Heart left ventricle (tissue), 16 donors: ENCODE measurements around the gene PRDM5. TPM values are rescaled to one million over a fixed set of nuclear protein-coding genes. Genes with fewer than 3 reads are reported as not detected.

Source experiments
- ATAC-seq, 4 donors: fragments of 200-7000 bp; cut with Tn5 transposase; one replicate each; pipeline ENCODE4 v1.9.1; 2020 to 2022; ENCODE audit warnings: moderate library complexity in 4 of 4, mild to moderate bottlenecking in 3 of 4, moderate number of reproducible peaks in 1 of 4
- DNase-seq, 5 donors: peaks; one replicate each; pipeline ENCODE4 v3.0.0-alpha.2; 2020
- H3K27ac ChIP-seq, 12 donors: fragments of 200-600 bp; sonication (generic) in 4 of 12; one replicate each; pipeline versions ENCODE4 v1.5.0 to v1.8.0; 2016 to 2022; ENCODE audit warnings: mild to moderate bottlenecking in 2 of 12
- H3K27me3 ChIP-seq, 9 donors: fragments of 200-600 bp; sonication (generic) in 2 of 9; one replicate each; pipeline versions ENCODE4 v1.5.1 to v1.8.0; 2016 to 2022; ENCODE audit warnings: mild to moderate bottlenecking in 3 of 9
- H3K36me3 ChIP-seq, 9 donors: fragments of 200-600 bp; sonication (generic) in 2 of 9; one replicate each; pipeline versions ENCODE4 v1.5.0 to v1.8.0; 2018 to 2022; ENCODE audit warnings: mild to moderate bottlenecking in 2 of 9
- H3K4me1 ChIP-seq, 12 donors: fragments of 200-600 bp; sonication (generic) in 4 of 12; one replicate each; pipeline versions ENCODE4 v1.5.0 to v1.8.0; 2016 to 2022; ENCODE audit warnings: mild to moderate bottlenecking in 3 of 12
- H3K4me3 ChIP-seq, 12 donors: fragments of 200-600 bp; sonication (generic) in 4 of 12; one replicate each; pipeline versions ENCODE4 v1.5.0 to v1.8.0; 2017 to 2022; ENCODE audit warnings: mild to moderate bottlenecking in 9 of 12, moderate library complexity in 4 of 12
- H3K9me3 ChIP-seq, 12 donors: fragments of 200-600 bp; sonication (generic) in 4 of 12; one replicate each; pipeline versions ENCODE4 v1.5.0 to v1.8.0; 2016 to 2022; ENCODE audit warnings: mild to moderate bottlenecking in 1 of 12
- POLR2A ChIP-seq, 2 donors: fragments of 450-650 bp; IDR thresholded peaks; one replicate each; pipeline ENCODE4 v1.6.1; 2017; ENCODE audit warnings: antibody characterized with exemption in 2 of 2, mild to moderate bottlenecking in 2 of 2, moderate library complexity in 2 of 2
- WGBS, 4 donors: extraction: QIAGEN DNeasy Blood & Tissue Kit in 2 of 4; methylation state at CpG; one replicate each; pipeline versions ENCODE4 v1.1.5 to v1.1.7; 2013 to 2018; 5-methylcytosine and 5-hydroxymethylcytosine counted together
- intact Hi-C, 10 donors: fragments of 100-400 bp; cut with DNase I; formaldehyde crosslinking; loops; one replicate each; pipeline versions ENCODE4 v1.11.1 to v1.14.2; 2022
- polyA plus RNA-seq, 2 donors: library from polyadenylated mRNA; stranded (reverse); fragments of 200-250 nt; gene quantifications; one replicate each; pipeline ENCODE4 v1.2.3, GENCODE V29; 2013
- total RNA-seq, 9 donors: library from RNA; depleted of rRNA in 2 of 9; stranded (reverse); fragments of >200 nt in 2 of 9; fragmentation: NEBNext Ultra II Directional in 3 of 9; extraction: Animal tissue kit (Norgen Biotek cat#: 25700) in 3 of 9; gene quantifications; one replicate each; pipeline versions ENCODE4 v1.1.0 to v1.2.4, GENCODE V29; 2016 to 2023
- TF ChIP-seq, protein P1 (sequence below), 12 donors: fragments of 200-600 bp; sonication (generic) in 4 of 12; IDR thresholded peaks; one replicate each; pipeline versions ENCODE4 v1.5.0 to v1.8.0; 2018 to 2022; ENCODE audit warnings: antibody characterized with exemption in 12 of 12, mild to moderate bottlenecking in 5 of 12
- donor health status: ischemic (EF 13 %, LVEDD 7.1; RV severe dilation, severe dysfunction).
- donor health status: healthy with polysubstance abuse.
- donor health status: DM: no; HTN: yes; CAD: no.
- donor health status: DM: no; HTN: no; CAD: no.
- donor health status: ischemic (EF 25% LVEDD 6.9; RV normal size, moderate dysfunction).
- donor health status: ischemic (EF 25% LVEDD 5.7; RV mildly dilated, moderate dysfunction).
- donor health status: healthy.
- donor health status: DM: yes; HTN: yes; CAD: no.
- donor health status: ischemic (EF 35%, LVEDD 5.7; RV mildly dilated, moderate dysfunction).
- donor health status: nonischemic (EF 11% LVEDD 7.7; RV severe dilation, severe dysfunction).
- donor health status: DM: yes; HTN: yes; CAD: no.
- donor health status: PGD.
- donor health status: ischemic (EF 29% LVEDD 5.4; RV normal size, mild dysfunction).
- donor health status: nonischemic (EF 23%, LVEDD 6.1; RV moderate dilation, normal function).

PRDM5 gene
- total and polyA plus RNA-seq, 11 donors = 2.0 to 19.7 (median 9.1) TPM

DNA sequence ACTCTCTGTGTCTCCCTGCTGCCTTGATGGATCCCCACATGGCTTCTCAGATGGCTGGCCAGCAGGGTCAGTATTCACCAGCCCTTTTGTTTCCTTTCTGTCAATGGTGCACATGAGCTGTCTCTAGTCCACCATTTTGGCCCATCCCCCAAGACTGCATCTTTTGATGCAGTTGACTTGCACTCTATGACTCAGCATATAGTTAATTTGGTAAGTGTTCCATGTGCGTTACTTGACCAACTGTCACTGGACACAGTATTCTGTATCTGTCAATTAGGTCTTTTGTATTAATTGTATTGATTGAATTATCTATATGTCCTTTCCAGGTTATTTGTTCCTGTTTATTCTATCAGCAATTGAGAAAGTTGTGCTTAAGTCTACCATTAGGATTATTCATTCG is 29.2 kb downstream of the PRDM5 start:
- DNase-seq (no peak), ATAC-seq (no peak)
- no peak overlapping the region for H3K4me3 ChIP-seq
- no peaks in the 10 kb centered on the region for H3K4me1 ChIP-seq
- 97 to 99% (median 98%) methylated on average over 2 of the region's 2 CpGs for WGBS, 4 donors
- peaks cover 0 to 24% (median 2%) of the 10 kb centered on the region in 12 donors for H3K9me3 ChIP-seq
- H3K36me3 ChIP-seq = peaks cover 0 to 5% (median 0%) of the 10 kb centered on the region in 9 donors
- H3K27me3 ChIP-seq = no peaks in the 10 kb centered on the region
- TF ChIP-seq, protein P1, sequence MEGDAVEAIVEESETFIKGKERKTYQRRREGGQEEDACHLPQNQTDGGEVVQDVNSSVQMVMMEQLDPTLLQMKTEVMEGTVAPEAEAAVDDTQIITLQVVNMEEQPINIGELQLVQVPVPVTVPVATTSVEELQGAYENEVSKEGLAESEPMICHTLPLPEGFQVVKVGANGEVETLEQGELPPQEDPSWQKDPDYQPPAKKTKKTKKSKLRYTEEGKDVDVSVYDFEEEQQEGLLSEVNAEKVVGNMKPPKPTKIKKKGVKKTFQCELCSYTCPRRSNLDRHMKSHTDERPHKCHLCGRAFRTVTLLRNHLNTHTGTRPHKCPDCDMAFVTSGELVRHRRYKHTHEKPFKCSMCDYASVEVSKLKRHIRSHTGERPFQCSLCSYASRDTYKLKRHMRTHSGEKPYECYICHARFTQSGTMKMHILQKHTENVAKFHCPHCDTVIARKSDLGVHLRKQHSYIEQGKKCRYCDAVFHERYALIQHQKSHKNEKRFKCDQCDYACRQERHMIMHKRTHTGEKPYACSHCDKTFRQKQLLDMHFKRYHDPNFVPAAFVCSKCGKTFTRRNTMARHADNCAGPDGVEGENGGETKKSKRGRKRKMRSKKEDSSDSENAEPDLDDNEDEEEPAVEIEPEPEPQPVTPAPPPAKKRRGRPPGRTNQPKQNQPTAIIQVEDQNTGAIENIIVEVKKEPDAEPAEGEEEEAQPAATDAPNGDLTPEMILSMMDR (IDR thresholded peaks at IDR 0.05) = no peak
- TF ChIP-seq POLR2A (IDR thresholded peaks at IDR 0.05) = no peak
- intact Hi-C loops = no loop called here
- H3K27ac ChIP-seq = no peak overlapping the region

DNA sequence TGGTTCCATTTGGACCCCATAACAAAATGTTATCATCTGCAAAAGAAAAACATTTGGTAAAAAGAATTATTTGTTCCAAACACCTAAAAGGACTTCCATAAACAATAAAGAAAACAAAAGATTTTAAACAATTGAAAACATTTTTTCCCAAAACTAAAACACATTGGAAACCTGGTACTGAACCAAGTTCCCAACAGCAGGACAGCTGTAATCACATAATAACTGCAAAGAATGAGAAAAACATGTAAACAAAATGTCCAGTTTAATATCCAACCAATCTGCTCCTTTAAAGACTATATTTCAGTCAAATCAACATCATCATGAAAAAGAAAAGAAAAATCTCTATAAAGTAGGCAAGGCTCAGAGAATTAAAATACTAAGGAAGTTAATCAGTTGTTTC is 36.3 kb downstream of the PRDM5 start:
- TF ChIP-seq, protein P1 (IDR thresholded peaks at IDR 0.05) = no peak
- no peak for TF ChIP-seq POLR2A (IDR thresholded peaks at IDR 0.05)

DNA sequence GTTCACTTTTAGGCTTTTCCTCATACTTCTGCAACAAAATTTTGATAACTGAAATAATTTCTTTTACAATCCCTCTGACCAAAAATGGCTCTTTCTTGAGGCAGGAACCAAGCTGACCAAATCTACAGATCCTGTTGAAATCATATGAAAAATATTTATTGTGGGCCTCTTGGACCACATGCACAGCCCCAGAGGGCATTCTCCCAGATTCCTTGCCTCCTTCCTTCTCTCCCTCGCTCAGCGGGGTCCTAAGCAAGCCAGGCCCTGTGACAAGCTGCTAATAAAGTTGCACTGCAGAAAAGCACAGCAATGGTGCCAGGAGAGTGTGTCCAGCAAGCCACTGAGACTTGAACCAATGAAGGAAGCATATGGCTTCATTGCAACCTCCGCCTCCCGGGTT is 40.7 kb downstream of the PRDM5 start:
- Histone ChIP-seq H3K4me1 (no peaks in the 10 kb centered on the region), H3K9me3 (peaks cover 0 to 31% (median 5%) of the 10 kb centered on the region in 12 donors), H3K36me3 (no peaks in the 10 kb centered on the region), H3K27me3 (no peaks in the 10 kb centered on the region), H3K27ac (no peak overlapping the region), H3K4me3 (no peak overlapping the region)
- 93 to 97% (median 96%) methylated on average over 4 of the region's 4 CpGs for WGBS, 4 donors
- ATAC-seq = no peak
- intact Hi-C loops = no loop called here
- TF ChIP-seq, protein P1 (IDR thresholded peaks at IDR 0.05) = no peak
- TF ChIP-seq POLR2A (IDR thresholded peaks at IDR 0.05) = no peak
- no peak for DNase-seq

More for the DNA sequence above, 36.3 kb downstream of the PRDM5 start:
- H3K36me3 ChIP-seq = no peaks in the 10 kb centered on the region
- H3K27me3 ChIP-seq = no peaks in the 10 kb centered on the region
- no peaks in the 10 kb centered on the region for H3K4me1 ChIP-seq
- DNase-seq = no peak
- no peak for ATAC-seq
- H3K9me3 ChIP-seq = peaks cover 0 to 19% (median 4%) of the 10 kb centered on the region in 12 donors
- intact Hi-C loops = no loop called here
- H3K4me3 ChIP-seq = no peak overlapping the region
- H3K27ac ChIP-seq = no peak overlapping the region

DNA sequence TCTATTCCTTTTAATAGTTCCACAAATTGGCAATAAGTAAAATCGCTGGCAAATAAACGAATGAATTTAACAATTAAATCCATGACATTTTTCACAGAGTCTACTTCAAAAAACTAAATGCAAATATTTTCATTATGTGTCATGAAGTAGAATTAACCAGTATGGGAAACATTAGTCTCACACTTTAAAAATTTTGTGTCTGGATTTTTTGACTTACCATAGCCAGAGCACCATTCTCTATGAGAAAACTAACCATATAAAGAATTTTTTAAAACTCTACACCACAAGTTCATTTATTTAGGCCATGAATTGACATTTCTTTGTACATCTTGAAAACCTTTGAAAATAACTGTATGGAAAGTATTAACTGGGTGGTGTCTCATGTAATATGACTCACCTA is 41.2 kb downstream of the PRDM5 start:
- Histone ChIP-seq H3K9me3 (peaks cover 0 to 31% (median 5%) of the 10 kb centered on the region in 12 donors), H3K4me1 (no peaks in the 10 kb centered on the region), H3K27ac (no peak overlapping the region), H3K36me3 (no peaks in the 10 kb centered on the region), H3K27me3 (no peaks in the 10 kb centered on the region), H3K4me3 (no peak overlapping the region)
- ATAC-seq = no peak
- DNase-seq = no peak
- 98 to 100% (median 98%) methylated on average over 2 of the region's 2 CpGs for WGBS, 4 donors
- intact Hi-C loops = no loop called here
- TF ChIP-seq POLR2A (IDR thresholded peaks at IDR 0.05) = no peak
- TF ChIP-seq, protein P1 (IDR thresholded peaks at IDR 0.05) = no peak
